ENCODE measurements around the gene ULK4.
A peak's percentile ranks its signal among the peaks of the same experiment; 100 is the strongest.
"Not testable (repeated sequence)": the region's sequence is repeated elsewhere in the genome, so short reads cannot be mapped to it uniquely, and the experiment has no call there.

The ULK4 gene

GRCh38 chr3:41999909-42000308 is 38.0 kb upstream of the ULK4 start:
- H3K4me3 ChIP-seq (ENCODE audit: low read length) = no peak overlapping the region
- no peak for DNase-seq (ENCODE audit: low read depth)
- no peak for TF ChIP-seq CTCF (conservative IDR thresholded peaks at IDR 0.05; ENCODE audit: low read depth, low read length)

- TF ChIP-seq CTCF (conservative IDR thresholded peaks at IDR 0.05; ENCODE audit: low read depth, low read length) = peak; percentile 62
- H3K4me3 ChIP-seq (ENCODE audit: low read length) = no peak overlapping the region
- DNase-seq (ENCODE audit: low read depth) = no peak
Observed at GRCh38 chr3:41997702-41998550, 36.0 kb upstream of the ULK4 start.

- TF ChIP-seq CTCF (conservative IDR thresholded peaks at IDR 0.05; ENCODE audit: low read depth, low read length) = no peak
- no peak overlapping the region for H3K4me3 ChIP-seq (ENCODE audit: low read length)
- DNase-seq (ENCODE audit: low read depth) = no peak
Observed at GRCh38 chr3:41991437-41991836, 29.5 kb upstream of the ULK4 start.

- DNase-seq (ENCODE audit: low read depth) = no peak
- TF ChIP-seq CTCF (conservative IDR thresholded peaks at IDR 0.05; ENCODE audit: low read depth, low read length) = no peak
- no peak overlapping the region for H3K4me3 ChIP-seq (ENCODE audit: low read length)
Observed at GRCh38 chr3:41989518-41989917, 27.6 kb upstream of the ULK4 start.

- H3K4me3 ChIP-seq (ENCODE audit: low read length) = no peak overlapping the region
- no peak for DNase-seq (ENCODE audit: low read depth)
- TF ChIP-seq CTCF (conservative IDR thresholded peaks at IDR 0.05; ENCODE audit: low read depth, low read length) = no peak
Observed at GRCh38 chr3:41987627-41988026, 25.7 kb upstream of the ULK4 start.

GRCh38 chr3:41986561-41986960 is 24.7 kb upstream of the ULK4 start:
- TF ChIP-seq CTCF (conservative IDR thresholded peaks at IDR 0.05; ENCODE audit: low read depth, low read length) = no peak
- H3K4me3 ChIP-seq (ENCODE audit: low read length) = no peak overlapping the region
- DNase-seq (ENCODE audit: low read depth) = no peak

- no peak overlapping the region for H3K4me3 ChIP-seq (ENCODE audit: low read length)
- no peak for TF ChIP-seq CTCF (conservative IDR thresholded peaks at IDR 0.05; ENCODE audit: low read depth, low read length)
- DNase-seq (ENCODE audit: low read depth) = no peak
Observed at GRCh38 chr3:41985018-41985417, 23.1 kb upstream of the ULK4 start.

GRCh38 chr3:41983091-41983490 is 21.2 kb upstream of the ULK4 start:
- not testable (repeated sequence) for H3K4me3 ChIP-seq (ENCODE audit: low read length); DNase-seq (ENCODE audit: low read depth)

- DNase-seq (ENCODE audit: low read depth); H3K4me3 ChIP-seq (ENCODE audit: low read length): not testable (repeated sequence)
Observed at GRCh38 chr3:41977401-41977800, 15.5 kb upstream of the ULK4 start.
